AG10803 (cell line): Measurements from ENCODE around the gene CNOT6.

Source experiments
- DNase-seq: peaks from one replicate; pipeline ENCODE4 v3.0.0; 2010; ENCODE audit warnings: low read depth
- H3K4me3 ChIP-seq: 2 replicates; pipeline ENCODE4 v1.5.1; 2011; ENCODE audit warnings: mild to moderate bottlenecking, low read length, control low read depth
- CTCF ChIP-seq: conservative IDR thresholded peaks from 2 replicates; pipeline ENCODE4 v1.5.1; 2011; ENCODE audit warnings: mild to moderate bottlenecking, low read length, control low read depth, inconsistent platforms

The CNOT6 gene

GRCh38 chr5:180601591-180602480, 107.7 kb downstream of the CNOT6 start:
- DNase-seq: no peak
- H3K4me3 ChIP-seq: no peak overlapping the region
- TF ChIP-seq CTCF: no peak

GRCh38 chr5:180602481-180603075, 108.4 kb downstream of the CNOT6 start:
- no peak for DNase-seq
- TF ChIP-seq CTCF: no peak
- H3K4me3 ChIP-seq: no peak overlapping the region

- no peak for TF ChIP-seq CTCF
- no peak for DNase-seq
- no peak overlapping the region for H3K4me3 ChIP-seq
These were observed 109.0 kb downstream of the CNOT6 start for GRCh38 chr5:180603076-180603594.

GRCh38 chr5:180604271-180604670, 110.1 kb downstream of the CNOT6 start:
- no peak for TF ChIP-seq CTCF
- no peak overlapping the region for H3K4me3 ChIP-seq
- DNase-seq: no peak

GRCh38 chr5:180605554-180606214, 111.5 kb downstream of the CNOT6 start:
- TF ChIP-seq CTCF: peak; percentile 82
- H3K4me3 ChIP-seq: no peak overlapping the region
- peak; percentile 43 for DNase-seq

GRCh38 chr5:180606215-180606785, 112.1 kb downstream of the CNOT6 start:
- no peak for DNase-seq
- TF ChIP-seq CTCF: no peak
- no peak overlapping the region for H3K4me3 ChIP-seq
